GM21447 (cell line): Measurements from ENCODE around the gene FADS1.
A peak's percentile ranks its signal among the peaks of the same experiment; 100 is the strongest.

Experiments
- ATAC-seq: cut with Tn5 transposase; IDR thresholded peaks from one replicate; pipeline ENCODE4 v1.9.1; 2021; ENCODE audit not compliant: unreplicated experiment

The FADS1 gene

GRCh38 chr11:61816736-61817455, at the start of gene FADS1:
Gene FADS1 (minus strand): TSS chr11:61817003. CDS start chr11:61816929, 74 bp downstream.
- ATAC-seq = peak; percentile 60

GRCh38 chr11:61866231-61866957, 49.6 kb upstream of the FADS1 start:
- no peak for ATAC-seq

GRCh38 chr11:61864814-61865775, 48.3 kb upstream of the FADS1 start:
- ATAC-seq = no peak

- ATAC-seq = no peak
These were observed 46.8 kb upstream of the FADS1 start for GRCh38 chr11:61863548-61864081.

- ATAC-seq = no peak
These were observed 46.1 kb upstream of the FADS1 start for GRCh38 chr11:61862714-61863547.

- ATAC-seq = no peak
These were observed 44.8 kb upstream of the FADS1 start for GRCh38 chr11:61861634-61862033.

- no peak for ATAC-seq
These were observed 43.5 kb upstream of the FADS1 start for GRCh38 chr11:61860054-61860903.

GRCh38 chr11:61855939-61856680, 39.3 kb upstream of the FADS1 start:
- ATAC-seq = no peak

GRCh38 chr11:61854966-61855714, 38.3 kb upstream of the FADS1 start:
- no peak for ATAC-seq

- no peak for ATAC-seq
These were observed 37.5 kb upstream of the FADS1 start for GRCh38 chr11:61854206-61854895.

- no peak for ATAC-seq
These were observed 36.9 kb upstream of the FADS1 start for GRCh38 chr11:61853698-61854169.

- ATAC-seq = no peak
These were observed 35.1 kb upstream of the FADS1 start for GRCh38 chr11:61851900-61852295.

- ATAC-seq = no peak
These were observed 34.5 kb upstream of the FADS1 start for GRCh38 chr11:61851113-61851899.

GRCh38 chr11:61850687-61851086, 33.9 kb upstream of the FADS1 start:
- ATAC-seq = no peak

- no peak for ATAC-seq
These were observed 31.8 kb upstream of the FADS1 start for GRCh38 chr11:61848631-61849030.

GRCh38 chr11:61847914-61848581, 31.2 kb upstream of the FADS1 start:
- ATAC-seq = no peak
